Lower leg skin (tissue), 3 donors: ENCODE results near the gene RBMS2.

Experiments
- POLR2A ChIP-seq, 2 donors: fragments of 450-650 bp; IDR thresholded peaks; one replicate each; pipeline ENCODE4 v1.6.1; 2016 to 2017; ENCODE audit warnings: antibody characterized with exemption in 2 of 2, mild to moderate bottlenecking in 1 of 2, moderate library complexity in 1 of 2
- TF ChIP-seq, protein P1 (sequence below), 3 donors: fragments of 450-650 bp; IDR thresholded peaks; one replicate each; pipeline ENCODE4 v1.5.1; 2016; ENCODE audit warnings: antibody characterized with exemption in 3 of 3, mild to moderate bottlenecking in 3 of 3, moderate library complexity in 2 of 3

GRCh38 chr12:56645201-56645716 lies 123.6 kb downstream of the RBMS2 start:
- no peak for TF ChIP-seq POLR2A (IDR thresholded peaks at IDR 0.05)
- TF ChIP-seq, protein P1, sequence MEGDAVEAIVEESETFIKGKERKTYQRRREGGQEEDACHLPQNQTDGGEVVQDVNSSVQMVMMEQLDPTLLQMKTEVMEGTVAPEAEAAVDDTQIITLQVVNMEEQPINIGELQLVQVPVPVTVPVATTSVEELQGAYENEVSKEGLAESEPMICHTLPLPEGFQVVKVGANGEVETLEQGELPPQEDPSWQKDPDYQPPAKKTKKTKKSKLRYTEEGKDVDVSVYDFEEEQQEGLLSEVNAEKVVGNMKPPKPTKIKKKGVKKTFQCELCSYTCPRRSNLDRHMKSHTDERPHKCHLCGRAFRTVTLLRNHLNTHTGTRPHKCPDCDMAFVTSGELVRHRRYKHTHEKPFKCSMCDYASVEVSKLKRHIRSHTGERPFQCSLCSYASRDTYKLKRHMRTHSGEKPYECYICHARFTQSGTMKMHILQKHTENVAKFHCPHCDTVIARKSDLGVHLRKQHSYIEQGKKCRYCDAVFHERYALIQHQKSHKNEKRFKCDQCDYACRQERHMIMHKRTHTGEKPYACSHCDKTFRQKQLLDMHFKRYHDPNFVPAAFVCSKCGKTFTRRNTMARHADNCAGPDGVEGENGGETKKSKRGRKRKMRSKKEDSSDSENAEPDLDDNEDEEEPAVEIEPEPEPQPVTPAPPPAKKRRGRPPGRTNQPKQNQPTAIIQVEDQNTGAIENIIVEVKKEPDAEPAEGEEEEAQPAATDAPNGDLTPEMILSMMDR (IDR thresholded peaks at IDR 0.05) = no peak
